Osteocyte (in vitro differentiated cells): ENCODE measurements around the gene CPB2. TPM values are rescaled to one million over a fixed set of nuclear protein-coding genes. Genes with fewer than 3 reads are reported as not detected.

Experiments used
- DNase-seq: peaks from one replicate; pipeline ENCODE4 v3.0.0; 2021; ENCODE audit warnings: mixed read lengths; ENCODE audit not compliant: unreplicated experiment; ENCODE audit errors: extremely low spot score
- H3K27ac Mint-ChIP-seq: one replicate; pipeline ENCODE4 v1.8.0; 2021; ENCODE audit warnings: mild to moderate bottlenecking, mixed read lengths; ENCODE audit not compliant: unreplicated experiment
- H3K27me3 Mint-ChIP-seq: one replicate; pipeline ENCODE4 v1.8.0; 2021; ENCODE audit warnings: mixed read lengths; ENCODE audit not compliant: unreplicated experiment
- H3K36me3 Mint-ChIP-seq: one replicate; pipeline ENCODE4 v1.8.0; 2021; ENCODE audit warnings: mixed read lengths; ENCODE audit not compliant: unreplicated experiment
- H3K4me1 Mint-ChIP-seq: one replicate; pipeline ENCODE4 v1.8.0; 2021; ENCODE audit warnings: mixed read lengths; ENCODE audit not compliant: unreplicated experiment
- H3K4me3 Mint-ChIP-seq: one replicate; pipeline ENCODE4 v1.8.0; 2021; ENCODE audit warnings: mild to moderate bottlenecking, moderate library complexity, mixed read lengths; ENCODE audit not compliant: unreplicated experiment
- H3K9me3 Mint-ChIP-seq: one replicate; pipeline ENCODE4 v1.8.0; 2021; ENCODE audit warnings: mixed read lengths; ENCODE audit not compliant: unreplicated experiment
- total RNA-seq: library from RNA; stranded (reverse); gene quantifications from 2 replicates; pipeline ENCODE4 v1.2.1, GENCODE V29; 2021
- TF ChIP-seq, protein P1 (sequence below): fragments of 200-600 bp; sonication (generic); IDR thresholded peaks from 2 replicates; pipeline ENCODE4 v1.5.0; 2021; ENCODE audit warnings: antibody characterized with exemption, mild to moderate bottlenecking, moderate library complexity

The CPB2 gene
- total RNA-seq, 1 donor from 2014 or later, result not detected

DNA sequence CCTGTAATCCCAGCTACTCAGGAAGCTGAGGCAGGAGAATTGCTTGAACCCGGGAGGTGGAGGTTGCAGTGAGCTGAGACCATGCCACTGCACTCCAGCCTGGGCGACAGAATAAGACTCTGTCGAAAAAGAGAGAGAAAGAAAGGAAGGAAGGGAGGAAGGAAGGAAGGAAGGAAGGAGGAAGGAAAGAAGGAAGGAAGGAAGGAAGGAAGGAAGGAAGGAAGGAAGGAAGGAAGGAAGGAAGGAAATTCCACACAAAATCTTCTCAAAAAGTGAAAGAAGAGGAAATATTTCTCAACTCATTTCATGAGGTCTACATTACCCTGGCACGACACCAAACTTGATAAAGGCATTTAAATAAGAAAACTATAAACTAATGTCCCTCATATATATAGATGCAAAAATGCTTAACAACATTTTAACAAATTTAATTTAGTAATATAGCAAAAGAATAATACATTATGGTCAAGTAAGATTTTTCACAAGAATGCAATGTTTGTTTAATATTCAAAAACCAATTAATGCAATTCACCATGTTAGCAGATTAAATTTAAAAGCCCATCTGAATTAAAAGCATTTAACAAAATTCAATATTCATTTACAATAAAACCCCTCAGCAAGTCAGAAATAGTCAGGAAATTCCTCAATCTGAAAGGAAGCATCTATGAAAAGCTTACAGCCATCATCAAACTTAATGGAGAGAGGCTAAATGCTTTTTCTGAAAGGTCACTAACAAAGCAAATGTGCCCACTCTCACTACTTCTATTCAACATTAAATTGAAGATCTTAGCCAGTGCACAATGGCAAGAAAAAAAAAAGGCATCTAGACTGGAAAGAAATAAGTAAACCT lies 12.0 kb upstream of the CPB2 start:
- DNase-seq, result no peak
- Mint-ChIP-seq H3K36me3 (no peaks in the 10 kb centered on the region), H3K4me3 (no peak overlapping the region), H3K4me1 (peaks cover 11% of the 10 kb centered on the region), H3K9me3 (no peaks in the 10 kb centered on the region), H3K27ac (no peak overlapping the region), H3K27me3 (peaks cover 6% of the 10 kb centered on the region)
- TF ChIP-seq, protein P1, sequence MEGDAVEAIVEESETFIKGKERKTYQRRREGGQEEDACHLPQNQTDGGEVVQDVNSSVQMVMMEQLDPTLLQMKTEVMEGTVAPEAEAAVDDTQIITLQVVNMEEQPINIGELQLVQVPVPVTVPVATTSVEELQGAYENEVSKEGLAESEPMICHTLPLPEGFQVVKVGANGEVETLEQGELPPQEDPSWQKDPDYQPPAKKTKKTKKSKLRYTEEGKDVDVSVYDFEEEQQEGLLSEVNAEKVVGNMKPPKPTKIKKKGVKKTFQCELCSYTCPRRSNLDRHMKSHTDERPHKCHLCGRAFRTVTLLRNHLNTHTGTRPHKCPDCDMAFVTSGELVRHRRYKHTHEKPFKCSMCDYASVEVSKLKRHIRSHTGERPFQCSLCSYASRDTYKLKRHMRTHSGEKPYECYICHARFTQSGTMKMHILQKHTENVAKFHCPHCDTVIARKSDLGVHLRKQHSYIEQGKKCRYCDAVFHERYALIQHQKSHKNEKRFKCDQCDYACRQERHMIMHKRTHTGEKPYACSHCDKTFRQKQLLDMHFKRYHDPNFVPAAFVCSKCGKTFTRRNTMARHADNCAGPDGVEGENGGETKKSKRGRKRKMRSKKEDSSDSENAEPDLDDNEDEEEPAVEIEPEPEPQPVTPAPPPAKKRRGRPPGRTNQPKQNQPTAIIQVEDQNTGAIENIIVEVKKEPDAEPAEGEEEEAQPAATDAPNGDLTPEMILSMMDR, result no peak

GRCh38 chr13:46114613-46115012 lies 9.8 kb upstream of the CPB2 start:
- Mint-ChIP-seq H3K36me3 (no peaks in the 10 kb centered on the region), H3K27me3 (peaks cover 13% of the 10 kb centered on the region), H3K4me3 (no peak overlapping the region), H3K27ac (no peak overlapping the region), H3K4me1 (peaks cover 1% of the 10 kb centered on the region), H3K9me3 (no peaks in the 10 kb centered on the region)
- TF ChIP-seq, protein P1, result no peak
- DNase-seq, result no peak

- Mint-ChIP-seq H3K4me1 (no peaks in the 10 kb centered on the region), H3K9me3 (no peaks in the 10 kb centered on the region), H3K4me3 (no peak overlapping the region), H3K36me3 (no peaks in the 10 kb centered on the region), H3K27ac (no peak overlapping the region), H3K27me3 (peaks cover 21% of the 10 kb centered on the region)
- DNase-seq, result no peak
- TF ChIP-seq, protein P1, result no peak
These were observed 8.8 kb upstream of the CPB2 start for GRCh38 chr13:46113596-46113995.

DNA sequence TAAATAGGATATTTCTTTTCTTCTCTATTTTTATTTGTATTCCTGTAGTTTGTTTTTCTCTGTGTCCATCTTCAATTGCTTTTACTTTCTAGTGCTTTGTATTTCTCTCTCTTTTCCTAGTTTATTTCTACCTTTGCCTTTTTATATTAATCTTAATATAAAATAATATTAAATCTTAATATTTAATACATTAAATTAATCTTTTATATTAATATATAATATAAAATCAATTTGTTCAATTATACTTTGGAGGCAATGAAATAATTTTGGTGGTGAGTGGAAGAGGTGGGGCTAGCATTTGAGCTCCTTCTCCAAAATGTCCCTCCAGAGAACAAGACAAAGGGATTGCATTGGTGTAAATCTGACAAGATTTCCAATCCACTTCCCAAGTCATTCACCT lies 6.3 kb upstream of the CPB2 start:
- no peaks in the 10 kb centered on the region for H3K36me3 Mint-ChIP-seq
- TF ChIP-seq, protein P1, result no peak
- H3K9me3 Mint-ChIP-seq, result no peaks in the 10 kb centered on the region
- no peak overlapping the region for H3K4me3 Mint-ChIP-seq
- H3K4me1 Mint-ChIP-seq, result no peaks in the 10 kb centered on the region
- H3K27ac Mint-ChIP-seq, result no peak overlapping the region
- DNase-seq, result no peak
- H3K27me3 Mint-ChIP-seq, result peaks cover 36% of the 10 kb centered on the region

DNA sequence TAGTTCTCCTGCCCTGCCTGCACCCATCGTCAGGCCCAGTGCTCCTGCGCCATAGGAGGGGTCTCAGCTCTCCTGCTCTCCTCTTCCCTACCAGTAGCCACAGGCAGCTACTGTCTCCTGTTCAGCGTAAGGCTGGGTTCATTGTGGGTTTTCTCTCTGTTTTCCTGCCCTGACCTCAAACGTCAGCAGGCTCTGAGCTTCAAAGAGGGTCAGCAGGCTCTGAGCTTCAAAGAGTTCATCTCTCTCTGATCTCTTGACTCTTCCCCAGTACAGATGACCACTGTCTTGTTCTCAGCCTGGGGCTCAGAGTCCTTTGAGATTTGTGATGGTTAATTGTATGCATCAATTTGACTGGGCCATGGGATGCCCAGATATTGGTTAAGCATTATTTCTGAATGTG lies 4.6 kb upstream of the CPB2 start:
- H3K36me3 Mint-ChIP-seq, result no peaks in the 10 kb centered on the region
- no peaks in the 10 kb centered on the region for H3K9me3 Mint-ChIP-seq
- no peak overlapping the region for H3K27ac Mint-ChIP-seq

More for the DNA sequence above, 4.6 kb upstream of the CPB2 start:
- TF ChIP-seq, protein P1, result no peak
- H3K4me3 Mint-ChIP-seq, result no peak overlapping the region
- H3K4me1 Mint-ChIP-seq, result no peaks in the 10 kb centered on the region
- peaks cover 37% of the 10 kb centered on the region for H3K27me3 Mint-ChIP-seq
- DNase-seq, result no peak
